GM12865 (cell line): ENCODE data around the gene WDR31.
A peak's percentile ranks its signal among the peaks of the same experiment; 100 is the strongest.

Source experiments
- DNase-seq: peaks from one replicate; pipeline ENCODE4 v3.0.0; 2010; ENCODE audit warnings: low read depth
- H3K4me3 ChIP-seq: 2 replicates; pipeline ENCODE4 v1.5.1; 2011; ENCODE audit warnings: mild to moderate bottlenecking, low read depth, low read length, control low read depth
- CTCF ChIP-seq: IDR thresholded peaks from 2 replicates; pipeline ENCODE4 v1.5.1; 2011; ENCODE audit warnings: low read length, control low read depth, low read depth, inconsistent platforms; ENCODE audit not compliant: insufficient read depth; ENCODE audit errors: missing control alignments

WDR31 gene

GRCh38 chr9:113352411-113352810, 12.3 kb upstream of the WDR31 start:
- no peak for DNase-seq
- no peak overlapping the region for H3K4me3 ChIP-seq
- TF ChIP-seq CTCF, result no peak

- TF ChIP-seq CTCF, result no peak
- no peak for DNase-seq
Observed at GRCh38 chr9:113352006-113352405, 11.9 kb upstream of the WDR31 start.

GRCh38 chr9:113350937-113351336, 10.9 kb upstream of the WDR31 start:
- peak; percentile 51 for DNase-seq
- no peak overlapping the region for H3K4me3 ChIP-seq
- TF ChIP-seq CTCF, result no peak

More at GRCh38 chr9:113352006-113352405, 11.9 kb upstream of the WDR31 start:
- no peak overlapping the region for H3K4me3 ChIP-seq

GRCh38 chr9:113350107-113350661, 10.1 kb upstream of the WDR31 start:
- DNase-seq, result no peak

GRCh38 chr9:113349445-113350094, 9.5 kb upstream of the WDR31 start, which contains the start of gene BSPRY:
Gene BSPRY (plus strand): TSS chr9:113349541. CDS start chr9:113349580, 39 bp downstream.
- no peak for DNase-seq
- peak within 1 kb of the TSS; percentile 34 for H3K4me3 ChIP-seq
- TF ChIP-seq CTCF, result no peak

More at GRCh38 chr9:113350107-113350661, 10.1 kb upstream of the WDR31 start:
- no peak for TF ChIP-seq CTCF
- H3K4me3 ChIP-seq, result peak overlapping the region; percentile 34

GRCh38 chr9:113349066-113349444, 9.0 kb upstream of the WDR31 start:
- no peak for TF ChIP-seq CTCF
- no peak for DNase-seq
- no peak overlapping the region for H3K4me3 ChIP-seq
